K562 (cell line): Measurements from ENCODE around the gene SLC25A44. TPM values are rescaled to one million over a fixed set of nuclear protein-coding genes. Genes with fewer than 3 reads are reported as not detected.

Source experiments
- ADNP ChIP-seq: fragments of 200-800 bp; sonication (Bioruptor generic); IDR thresholded peaks from 2 replicates; pipeline ENCODE4 v1.6.1; 2016; ENCODE audit warnings: missing genetic modification characterization, missing compliant biosample characterization
- ARNT ChIP-seq, 2 experiments: fragments of 450-650 bp; IDR thresholded peaks; 2 replicates each; pipeline ENCODE4 v1.6.1; 2016; ENCODE audit warnings: mild to moderate bottlenecking in 1 of 2
- CBFA2T3 ChIP-seq: fragments of 450-650 bp; IDR thresholded peaks from 2 replicates; pipeline ENCODE4 v1.6.1; 2017
- COPS2 ChIP-seq: fragments of 450-650 bp; conservative IDR thresholded peaks from 2 replicates; pipeline ENCODE4 v1.6.1; 2016; ENCODE audit warnings: mild to moderate bottlenecking, moderate library complexity
- E2F3 ChIP-seq: fragments of 250-450 bp; sonication (Bioruptor Pico); IDR thresholded peaks from 2 replicates; pipeline ENCODE4 v1.4.0; 2020; ENCODE audit warnings: mild to moderate bottlenecking
- ELF4 ChIP-seq: fragments of 450-650 bp; formaldehyde crosslinking; IDR thresholded peaks from 2 replicates; pipeline ENCODE4 v1.4.0; 2022; ENCODE audit warnings: missing genetic modification characterization
- FOSL1 ChIP-seq: fragments of 200-800 bp; sonication (Bioruptor generic); conservative IDR thresholded peaks from 2 replicates; pipeline ENCODE4 v1.6.1; 2016; ENCODE audit warnings: missing genetic modification characterization, missing compliant biosample characterization
- JUND ChIP-seq, 2 experiments: IDR thresholded peaks; 2 replicates in 1 of 2; 3 replicates in 1 of 2; pipeline ENCODE4 v1.6.1; 2011; ENCODE audit warnings: borderline replicate concordance in 2 of 2, low read depth in 2 of 2, low read length in 2 of 2, improper control_type of control experiment in 1 of 2, missing biosample characterization in 1 of 2, missing genetic modification characterization in 1 of 2, missing genetic modification reagents in 1 of 2
- KDM5B ChIP-seq: fragments of 200-600 bp; sonication (generic); IDR thresholded peaks from 2 replicates; pipeline ENCODE4 v1.6.1; 2012; ENCODE audit warnings: low read depth, mild to moderate bottlenecking, moderate library complexity, low read length, control low read depth, inconsistent platforms; ENCODE audit not compliant: insufficient replicate concordance
- L3MBTL2 ChIP-seq: fragments of 450-650 bp; IDR thresholded peaks from 2 replicates; pipeline ENCODE4 v1.6.1; 2016; ENCODE audit warnings: mild to moderate bottlenecking, moderate library complexity
- MNT ChIP-seq, 2 experiments: fragments of 450-650 bp; conservative IDR thresholded peaks; 2 replicates each; pipeline ENCODE4 v1.6.1; 2017; ENCODE audit warnings: mild to moderate bottlenecking in 2 of 2, moderate library complexity in 2 of 2
- NR4A1 ChIP-seq, 2 experiments: fragments of 250-450 bp in 1 of 2; fragments of 450-650 bp in 1 of 2; sonication (Bioruptor Pico) in 1 of 2; IDR thresholded peaks; 2 replicates each; pipeline versions ENCODE4 v1.4.0 to v1.6.1; 2016 to 2020; ENCODE audit warnings: mild to moderate bottlenecking in 2 of 2, missing compliant biosample characterization in 1 of 2, missing genetic modification characterization in 1 of 2, moderate library complexity in 1 of 2
- POLR2AphosphoS5 ChIP-seq: IDR thresholded peaks from 2 replicates; pipeline ENCODE4 v1.6.1; 2011; ENCODE audit warnings: mild to moderate bottlenecking, low read depth, low read length, moderate library complexity; ENCODE audit not compliant: control insufficient read depth, insufficient read depth
- SMARCE1 ChIP-seq: fragments of 450-650 bp; IDR thresholded peaks from 2 replicates; pipeline ENCODE4 v1.7.1; 2016; ENCODE audit warnings: mild to moderate bottlenecking
- SRF ChIP-seq, 2 experiments: fragments of 250-450, 450-650 bp in 1 of 2; sonication (Bioruptor Pico) in 1 of 2; sonication (generic) in 1 of 2; formaldehyde crosslinking; IDR thresholded peaks; 2 replicates each; pipeline versions ENCODE4 v1.5.0 to v1.5.1; 2020 to 2022; ENCODE audit warnings: mild to moderate bottlenecking in 1 of 2, missing genetic modification reagents in 1 of 2
- TEAD1 ChIP-seq, 2 experiments: fragments of 450-650 bp in 1 of 2; sonication (generic) in 1 of 2; formaldehyde crosslinking; IDR thresholded peaks; 2 replicates each; pipeline versions ENCODE4 v1.4.0 to v1.8.0; 2020 to 2022; ENCODE audit warnings: mild to moderate bottlenecking in 2 of 2, missing genetic modification reagents in 1 of 2
- TGIF2 ChIP-seq: sonication (generic); formaldehyde crosslinking; IDR thresholded peaks from 2 replicates; pipeline ENCODE4 v1.8.1; 2022; ENCODE audit warnings: mild to moderate bottlenecking, missing genetic modification reagents, moderate library complexity
- ZNF592 ChIP-seq: fragments of 450-650 bp; IDR thresholded peaks from 2 replicates; pipeline ENCODE4 v1.6.1; 2017; ENCODE audit warnings: antibody characterized with exemption, mild to moderate bottlenecking
- polyA plus RNA-seq, 8 experiments: library from polyadenylated mRNA; depleted of rRNA in 4 of 8; stranded (reverse) in 5 of 8; unstranded in 3 of 8; fragments of >200 nt; fragmentation: Nextera tagmentation in 2 of 8; fragmentation: Illumina TruSeq in 1 of 8; extraction: Ambion mirVana in 2 of 8; extraction: Trizol in 1 of 8; gene quantifications; 2 replicates each; pipeline versions ENCODE4 v1.2.1 to v1.2.3, GENCODE V29; 2011 to 2014; ENCODE audit warnings: inconsistent platforms in 1 of 8, missing spikeins in 1 of 8
- total RNA-seq, 7 experiments: library from RNA; depleted of rRNA in 6 of 7; stranded (reverse); fragments of >200 nt in 6 of 7; fragmentation: Illumina TruSeq in 2 of 7; extraction: Trizol in 2 of 7; gene quantifications; 2 replicates each; pipeline versions ENCODE4 v1.2.1 to v1.2.3, GENCODE V29; 2011 to 2021; ENCODE audit warnings: low replicate concordance in 1 of 7
- TF ChIP-seq, protein P1 (sequence below): fragments of 250-450 bp; sonication (Bioruptor Pico); IDR thresholded peaks from 2 replicates; pipeline ENCODE4 v1.5.0; 2022; ENCODE audit warnings: mild to moderate bottlenecking

Gene SLC25A44
- total and polyA plus RNA-seq, 9 of the 15 experiments (the other 6 are each of a cell fraction or from before 2014, with no cell fraction given): 4.4 to 22.8 (median 12.5) TPM

- TF ChIP-seq ZNF592 (peak; percentile 82), CBFA2T3 (peak; percentile 44; the same call in 1 of the 2 replicates), MNT (conservative IDR thresholded peaks at IDR 0.05) (peak; percentile 51 to 55; a peak in 3 of 4 replicates), COPS2 (no peak), FOSL1 (tag) (peak; percentile 81; the same call in 1 of the 2 replicates), ELF4 (no peak), JUND (IDR thresholded peaks at IDR 0.05; ENCODE audit: borderline replicate concordance, low read depth, low read length) (peak; percentile 63), JUND (tag; IDR thresholded peaks at IDR 0.05; ENCODE audit: borderline replicate concordance, low read depth, low read length) (no peak; the same call in 2 of the 3 replicates), KDM5B (no peak), POLR2AphosphoS5 (no peak), ARNT (IDR thresholded peaks at IDR 0.05) (0 out of 4 replicates have a peak, but pooled peaks of 1 of the 2 experiments have one; percentile 25), ADNP (tag) (no peak), SRF (CRISPR knock-in tag; IDR thresholded peaks at IDR 0.05) (no peak), NR4A1 (CRISPR knock-in tag; IDR thresholded peaks at IDR 0.05) (no peak), NR4A1 (tag; IDR thresholded peaks at IDR 0.05) (no peak), E2F3 (CRISPR knock-in tag) (no peak), TEAD1 (CRISPR knock-in tag; IDR thresholded peaks at IDR 0.05) (no peak), TGIF2 (no peak), L3MBTL2 (peak; percentile 61), SMARCE1 (peak; percentile 57)
- TF ChIP-seq, protein P1, sequence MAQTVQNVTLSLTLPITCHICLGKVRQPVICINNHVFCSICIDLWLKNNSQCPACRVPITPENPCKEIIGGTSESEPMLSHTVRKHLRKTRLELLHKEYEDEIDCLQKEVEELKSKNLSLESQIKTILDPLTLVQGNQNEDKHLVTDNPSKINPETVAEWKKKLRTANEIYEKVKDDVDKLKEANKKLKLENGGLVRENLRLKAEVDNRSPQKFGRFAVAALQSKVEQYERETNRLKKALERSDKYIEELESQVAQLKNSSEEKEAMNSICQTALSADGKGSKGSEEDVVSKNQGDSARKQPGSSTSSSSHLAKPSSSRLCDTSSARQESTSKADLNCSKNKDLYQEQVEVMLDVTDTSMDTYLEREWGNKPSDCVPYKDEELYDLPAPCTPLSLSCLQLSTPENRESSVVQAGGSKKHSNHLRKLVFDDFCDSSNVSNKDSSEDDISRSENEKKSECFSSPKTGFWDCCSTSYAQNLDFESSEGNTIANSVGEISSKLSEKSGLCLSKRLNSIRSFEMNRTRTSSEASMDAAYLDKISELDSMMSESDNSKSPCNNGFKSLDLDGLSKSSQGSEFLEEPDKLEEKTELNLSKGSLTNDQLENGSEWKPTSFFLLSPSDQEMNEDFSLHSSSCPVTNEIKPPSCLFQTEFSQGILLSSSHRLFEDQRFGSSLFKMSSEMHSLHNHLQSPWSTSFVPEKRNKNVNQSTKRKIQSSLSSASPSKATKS (CRISPR knock-in tag): no peak
Observed at GRCh38 chr1:156214024-156214748, 20.3 kb downstream of the SLC25A44 start (continued).
